GM12878 (cell line): ENCODE results near the gene PTPRS. TPM values are rescaled to one million over a fixed set of nuclear protein-coding genes. Genes with fewer than 3 reads are reported as not detected.
A peak's percentile ranks its signal among the peaks of the same experiment; 100 is the strongest.

Experiments
- ATAC-seq: fragments of 200-7000 bp; cut with Tn5 transposase; 3 replicates; pipeline ENCODE4 v1.9.1; 2020; ENCODE audit warnings: mild to moderate bottlenecking, moderate library complexity
- BruUV-seq: library from RNA; stranded (reverse); fragments of 400-500 nt; replicated peaks from 2 replicates; lab custom pipeline; 2021; lab: Mats Ljungman, UMichigan
- CTCF ChIA-PET: fragments of 300-600 bp; sonication (Branson Sonifier 250); formaldehyde crosslinking; extraction: SDS; loops from one replicate; lab custom pipeline; 2021; ENCODE audit warnings: inconsistent platforms; lab: Yijun Ruan, JAX
- POLR2A ChIA-PET: fragments of 350-600 bp; formaldehyde crosslinking; extraction: SDS; loops from one replicate; lab custom pipeline; 2021; ENCODE audit warnings: inconsistent platforms; lab: Charles Lee
- RAD21 ChIA-PET: fragments of 300-600 bp; sonication (Branson Sonifier 250); formaldehyde crosslinking; loops from one replicate; lab custom pipeline; 2023; ENCODE audit warnings: antibody characterized with exemption; ENCODE audit not compliant: unreplicated experiment; lab: Charles Lee
- SMC1A ChIA-PET: fragments of 300-600 bp; sonication (Branson Sonifier 250); formaldehyde crosslinking; loops from one replicate; lab custom pipeline; 2023; ENCODE audit not compliant: unreplicated experiment, uncharacterized antibody; lab: Charles Lee
- DNase-seq: peaks from one replicate; pipeline ENCODE4 v3.0.0-alpha.2; 2011; ENCODE audit warnings: low read depth, low spot score
- FAIRE-seq: peaks from 3 replicates; lab custom pipeline; 2011; peaks lifted over from hg19 to GRCh38; lab: Jason Lieb, UNC
- H2AFZ ChIP-seq: 2 replicates; pipeline ENCODE4 v1.6.0; 2011; ENCODE audit warnings: low read depth, low read length, control low read depth; ENCODE audit not compliant: control insufficient read depth
- H3K27ac ChIP-seq: 2 replicates; pipeline ENCODE4 v1.5.1; 2011; ENCODE audit warnings: control low read depth; ENCODE audit not compliant: control insufficient read depth, insufficient read depth
- H3K27me3 ChIP-seq, 2 experiments: replicated peaks in 1 of 2; 2 replicates each; pipeline versions ENCODE4 v1.6.0 to v1.6.1; 2011; ENCODE audit warnings: low read length in 1 of 2; ENCODE audit not compliant: control insufficient read depth in 2 of 2, insufficient read depth in 2 of 2
- H3K36me3 ChIP-seq, 2 experiments: 2 replicates each; pipeline ENCODE4 v1.5.1; 2011; ENCODE audit warnings: low read length in 1 of 2; ENCODE audit not compliant: control insufficient read depth in 2 of 2, insufficient read depth in 2 of 2
- H3K4me1 ChIP-seq: 2 replicates; pipeline ENCODE4 v1.6.1; 2011; ENCODE audit warnings: mild to moderate bottlenecking, low read length, moderate library complexity, mixed read lengths; ENCODE audit not compliant: control insufficient read depth, insufficient read depth
- H3K4me2 ChIP-seq: 2 replicates; pipeline ENCODE4 v1.6.0; 2011; ENCODE audit warnings: control low read depth; ENCODE audit not compliant: control insufficient read depth, insufficient read depth
- H3K4me3 ChIP-seq: fragments of 200-600 bp; sonication (generic); 2 replicates; pipeline ENCODE4 v1.5.1; 2016
- H3K79me2 ChIP-seq: 2 replicates; pipeline ENCODE4 v1.6.0; 2011; ENCODE audit warnings: low read length; ENCODE audit not compliant: control insufficient read depth, insufficient read depth
- H3K9ac ChIP-seq: 2 replicates; pipeline ENCODE4 v1.8.0; 2011; ENCODE audit warnings: low read length, control low read depth, mixed read lengths; ENCODE audit not compliant: control insufficient read depth, insufficient read depth
- H3K9me3 ChIP-seq: replicated peaks from 3 replicates; pipeline ENCODE4 v1.5.1; 2011; ENCODE audit warnings: mild to moderate bottlenecking, low read length; ENCODE audit not compliant: control insufficient read depth, insufficient read depth
- H4K20me1 ChIP-seq: 2 replicates; pipeline ENCODE4 v1.6.0; 2011; ENCODE audit not compliant: control insufficient read depth, insufficient read depth
- ASH2L ChIP-seq: fragments of 300-600, 200-600 bp; sonication (generic); IDR thresholded peaks from 2 replicates; pipeline ENCODE4 v1.6.1; 2017; ENCODE audit warnings: low read depth, mild to moderate bottlenecking, borderline replicate concordance
- BCL3 ChIP-seq: IDR thresholded peaks from 2 replicates; pipeline ENCODE4 v1.6.1; 2011; ENCODE audit warnings: borderline replicate concordance, low read depth, mild to moderate bottlenecking, moderate library complexity, low read length; ENCODE audit not compliant: insufficient read depth, poor library complexity, severe bottlenecking
- ESRRA ChIP-seq: IDR thresholded peaks from 2 replicates; pipeline ENCODE4 v1.6.1; 2012; ENCODE audit warnings: mild to moderate bottlenecking, low read length, improper control_type of control experiment
- ETV6 ChIP-seq, 2 experiments: fragments of 450-650 bp in 1 of 2; IDR thresholded peaks in 1 of 2; conservative IDR thresholded peaks in 1 of 2; 2 replicates each; pipeline ENCODE4 v1.6.1; 2014; ENCODE audit warnings: antibody characterized with exemption in 1 of 2, borderline replicate concordance in 1 of 2, low read depth in 1 of 2, mild to moderate bottlenecking in 1 of 2, moderate library complexity in 1 of 2
- IKZF1 ChIP-seq: fragments of 450-650 bp; conservative IDR thresholded peaks from 2 replicates; pipeline ENCODE4 v1.6.1; 2017; ENCODE audit warnings: antibody characterized with exemption, mild to moderate bottlenecking
- IKZF2 ChIP-seq, 2 experiments: fragments of 450-650 bp; IDR thresholded peaks; 2 replicates each; pipeline ENCODE4 v1.6.1; 2017; ENCODE audit warnings: mild to moderate bottlenecking in 2 of 2, moderate library complexity in 2 of 2
- MTA2 ChIP-seq: fragments of 450-650 bp; IDR thresholded peaks from 2 replicates; pipeline ENCODE4 v1.6.1; 2016; ENCODE audit warnings: low read depth, mild to moderate bottlenecking, moderate library complexity
- NR2C1 ChIP-seq: fragments of 450-650 bp; IDR thresholded peaks from 2 replicates; pipeline ENCODE4 v1.6.1; 2017; ENCODE audit warnings: antibody characterized with exemption, mild to moderate bottlenecking, moderate library complexity
- RAD21 ChIP-seq: IDR thresholded peaks from 2 replicates; pipeline ENCODE4 v1.6.1; 2011; ENCODE audit warnings: mild to moderate bottlenecking, low read depth, low read length, moderate library complexity; ENCODE audit not compliant: insufficient read depth
- RB1 ChIP-seq: fragments of 450-650 bp; formaldehyde crosslinking; IDR thresholded peaks from 2 replicates; pipeline ENCODE4 v1.6.1; 2017; ENCODE audit warnings: mild to moderate bottlenecking, borderline replicate concordance
- ZBED1 ChIP-seq: IDR thresholded peaks from 2 replicates; pipeline ENCODE4 v1.6.1; 2016; ENCODE audit warnings: borderline replicate concordance
- ZNF207 ChIP-seq: fragments of 450-650 bp; IDR thresholded peaks from 2 replicates; pipeline ENCODE4 v1.6.1; 2014; ENCODE audit warnings: antibody characterized with exemption, mild to moderate bottlenecking, borderline replicate concordance
- WGBS: methylation state at CpG from one replicate; pipeline ENCODE4 v1.1.6; 2016; ENCODE audit warnings: low lambda C conversion rate; ENCODE audit not compliant: insufficient replicate concordance, insufficient coverage; ENCODE audit errors: missing lambda C conversion rate; 5-methylcytosine and 5-hydroxymethylcytosine counted together
- in situ Hi-C: fragments of 300-500 bp; cut with MboI; formaldehyde crosslinking; loops from 9 replicates; pipeline ENCODE4 v1.14.3; 2018; ENCODE audit warnings: mixed read lengths
- intact Hi-C: fragments of 100-400 bp; cut with micrococcal nuclease; formaldehyde crosslinking; loops from one replicate; pipeline ENCODE4 v1.14.2; 2022; ENCODE audit not compliant: unreplicated experiment
- polyA plus RNA-seq, 11 experiments: library from polyadenylated mRNA; depleted of rRNA in 4 of 11; unstranded in 6 of 11; stranded (reverse) in 5 of 11; fragments of >200 nt; fragmentation: Nextera tagmentation in 4 of 11; fragmentation: Illumina TruSeq in 1 of 11; extraction: Ambion mirVana in 4 of 11; extraction: Trizol in 1 of 11; gene quantifications; 1 replicate in 1 of 11; 2 replicates in 10 of 11; pipeline versions ENCODE4 v1.2.1 to v1.2.3, GENCODE V29; 2011 to 2016; ENCODE audit warnings: inconsistent platforms in 2 of 11, missing spikeins in 2 of 11, low read depth in 1 of 11
- total RNA-seq, 4 experiments: library from RNA; depleted of rRNA in 3 of 4; stranded (reverse); fragments of >200 nt in 3 of 4; fragmentation: Illumina TruSeq in 1 of 4; extraction: Trizol in 1 of 4; gene quantifications; 2 replicates each; pipeline versions ENCODE4 v1.2.1 to v1.2.3, GENCODE V29; 2013 to 2021
- TF ChIP-seq, protein P1 (sequence below): fragments of 450-650 bp; conservative IDR thresholded peaks from 2 replicates; pipeline ENCODE4 v1.6.1; 2017; ENCODE audit warnings: mild to moderate bottlenecking, moderate library complexity
- TF ChIP-seq, protein P2 (sequence below): fragments of 450-650 bp; IDR thresholded peaks from 2 replicates; pipeline ENCODE4 v1.6.1; 2017; ENCODE audit warnings: low read depth, mild to moderate bottlenecking, moderate library complexity
- TF ChIP-seq, protein P3 (sequence below): fragments of 450-650 bp; IDR thresholded peaks from 2 replicates; pipeline ENCODE4 v1.6.1; 2014; ENCODE audit warnings: mild to moderate bottlenecking

Gene PTPRS
- total and polyA plus RNA-seq, 10 of the 15 experiments (the other 5 are each of a cell fraction or from before 2014, with no cell fraction given): 0.09 to 32.1 (median 0.71) TPM

GRCh38 chr19:5335593-5335992 is 5.0 kb downstream of the PTPRS start:
- ChIA-PET SMC1A (interaction anchor here (0.6 kb wide), 1 partner anchor 367 kb away, joined by 3 read pairs; no protein-coding TSS in a partner anchor), POLR2A (interaction anchor here (0.6 to 4.2 kb wide), 2 partner anchors 14 to 102 kb away, joined by 4 to 18 read pairs; no protein-coding TSS in a partner anchor), RAD21 (interaction anchor here (1.6 to 6.8 kb wide), 2 partner anchors 13 to 119 kb away, joined by 4 to 58 read pairs; no protein-coding TSS in a partner anchor), CTCF (interaction anchor here (0.6 to 8.6 kb wide), 3 partner anchors 14 to 46 kb away, joined by 3 to 62 read pairs (median 7); no protein-coding TSS in a partner anchor)
- in situ Hi-C loops (no loop called here), intact Hi-C loops (loop anchor here (10.0 kb wide), 1 partner anchor 51 kb away; no protein-coding TSS in a partner anchor)
- peaks cover 2 to 9% of the 10 kb centered on the region in 2 experiments; a peak in 2 of 4 replicates for H3K27me3 ChIP-seq
- H2AFZ ChIP-seq: no peak overlapping the region
- H3K4me2 ChIP-seq: no peak overlapping the region
- no peak overlapping the region for H3K9ac ChIP-seq
- H3K9me3 ChIP-seq: no peaks in the 10 kb centered on the region
- FAIRE-seq: no peak
- H4K20me1 ChIP-seq: no peaks in the 10 kb centered on the region
- H3K36me3 ChIP-seq: no peaks in the 10 kb centered on the region
- no peak overlapping the region for H3K27ac ChIP-seq
- H3K79me2 ChIP-seq: no peaks in the 10 kb centered on the region
- no peak for DNase-seq
- no TSS peak for BruUV-seq
- 4% methylated on average over 14 of the region's 15 CpGs for WGBS
- no peak overlapping the region for H3K4me3 ChIP-seq
- no peak for ATAC-seq
- H3K4me1 ChIP-seq: peaks cover 26% of the 10 kb centered on the region
- TF ChIP-seq RAD21: no peak
- TF ChIP-seq, protein P1, sequence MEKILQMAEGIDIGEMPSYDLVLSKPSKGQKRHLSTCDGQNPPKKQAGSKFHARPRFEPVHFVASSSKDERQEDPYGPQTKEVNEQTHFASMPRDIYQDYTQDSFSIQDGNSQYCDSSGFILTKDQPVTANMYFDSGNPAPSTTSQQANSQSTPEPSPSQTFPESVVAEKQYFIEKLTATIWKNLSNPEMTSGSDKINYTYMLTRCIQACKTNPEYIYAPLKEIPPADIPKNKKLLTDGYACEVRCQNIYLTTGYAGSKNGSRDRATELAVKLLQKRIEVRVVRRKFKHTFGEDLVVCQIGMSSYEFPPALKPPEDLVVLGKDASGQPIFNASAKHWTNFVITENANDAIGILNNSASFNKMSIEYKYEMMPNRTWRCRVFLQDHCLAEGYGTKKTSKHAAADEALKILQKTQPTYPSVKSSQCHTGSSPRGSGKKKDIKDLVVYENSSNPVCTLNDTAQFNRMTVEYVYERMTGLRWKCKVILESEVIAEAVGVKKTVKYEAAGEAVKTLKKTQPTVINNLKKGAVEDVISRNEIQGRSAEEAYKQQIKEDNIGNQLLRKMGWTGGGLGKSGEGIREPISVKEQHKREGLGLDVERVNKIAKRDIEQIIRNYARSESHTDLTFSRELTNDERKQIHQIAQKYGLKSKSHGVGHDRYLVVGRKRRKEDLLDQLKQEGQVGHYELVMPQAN: no peak
- TF ChIP-seq IKZF2 (IDR thresholded peaks at IDR 0.05): peak; percentile 41 to 43; a peak in 2 of 4 replicates
- no peak for TF ChIP-seq NR2C1
- TF ChIP-seq RB1: no peak
- TF ChIP-seq ASH2L: no peak
- TF ChIP-seq ESRRA: no peak
- no peak for TF ChIP-seq ZNF207
- TF ChIP-seq, protein P2, sequence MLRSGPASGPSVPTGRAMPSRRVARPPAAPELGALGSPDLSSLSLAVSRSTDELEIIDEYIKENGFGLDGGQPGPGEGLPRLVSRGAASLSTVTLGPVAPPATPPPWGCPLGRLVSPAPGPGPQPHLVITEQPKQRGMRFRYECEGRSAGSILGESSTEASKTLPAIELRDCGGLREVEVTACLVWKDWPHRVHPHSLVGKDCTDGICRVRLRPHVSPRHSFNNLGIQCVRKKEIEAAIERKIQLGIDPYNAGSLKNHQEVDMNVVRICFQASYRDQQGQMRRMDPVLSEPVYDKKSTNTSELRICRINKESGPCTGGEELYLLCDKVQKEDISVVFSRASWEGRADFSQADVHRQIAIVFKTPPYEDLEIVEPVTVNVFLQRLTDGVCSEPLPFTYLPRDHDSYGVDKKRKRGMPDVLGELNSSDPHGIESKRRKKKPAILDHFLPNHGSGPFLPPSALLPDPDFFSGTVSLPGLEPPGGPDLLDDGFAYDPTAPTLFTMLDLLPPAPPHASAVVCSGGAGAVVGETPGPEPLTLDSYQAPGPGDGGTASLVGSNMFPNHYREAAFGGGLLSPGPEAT: 0 out of 2 replicates have a peak, but pooled peaks have one; percentile 15
- no peak for TF ChIP-seq ETV6 (conservative IDR thresholded peaks at IDR 0.05 in 1 of 2, IDR thresholded peaks at IDR 0.05 in 1 of 2; ENCODE audit: borderline replicate concordance in 1 of 2, low read depth in 1 of 2)
- 0 out of 2 replicates have a peak, but pooled peaks have one; percentile 19 for TF ChIP-seq MTA2
- peak; percentile 49 for TF ChIP-seq IKZF1
- no peak for TF ChIP-seq ZBED1
- TF ChIP-seq, protein P3, sequence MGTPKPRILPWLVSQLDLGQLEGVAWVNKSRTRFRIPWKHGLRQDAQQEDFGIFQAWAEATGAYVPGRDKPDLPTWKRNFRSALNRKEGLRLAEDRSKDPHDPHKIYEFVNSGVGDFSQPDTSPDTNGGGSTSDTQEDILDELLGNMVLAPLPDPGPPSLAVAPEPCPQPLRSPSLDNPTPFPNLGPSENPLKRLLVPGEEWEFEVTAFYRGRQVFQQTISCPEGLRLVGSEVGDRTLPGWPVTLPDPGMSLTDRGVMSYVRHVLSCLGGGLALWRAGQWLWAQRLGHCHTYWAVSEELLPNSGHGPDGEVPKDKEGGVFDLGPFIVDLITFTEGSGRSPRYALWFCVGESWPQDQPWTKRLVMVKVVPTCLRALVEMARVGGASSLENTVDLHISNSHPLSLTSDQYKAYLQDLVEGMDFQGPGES: no peak
- no peak for TF ChIP-seq BCL3
